BE2C (cell line): Measurements from ENCODE around the gene NDUFS8.

Experiments used
- DNase-seq: peaks from one replicate; pipeline ENCODE4 v3.0.0-alpha.2; 2020
- H3K27me3 ChIP-seq: fragments of 250-450 bp; sonication (Bioruptor Pico); 2 replicates; pipeline ENCODE4 v1.5.1; 2020; ENCODE audit warnings: mild to moderate bottlenecking
- H3K36me3 ChIP-seq: fragments of 250-450 bp; sonication (Bioruptor Pico); 2 replicates; pipeline ENCODE4 v1.5.1; 2020; ENCODE audit warnings: mild to moderate bottlenecking
- H3K4me1 ChIP-seq: fragments of 250-450 bp; sonication (Bioruptor Pico); 2 replicates; pipeline ENCODE4 v1.5.1; 2020
- H3K4me3 ChIP-seq: 2 replicates; pipeline ENCODE4 v1.5.1; 2011; ENCODE audit warnings: low read depth, low read length
- H3K9me3 ChIP-seq: fragments of 250-450 bp; sonication (Bioruptor Pico); 2 replicates; pipeline ENCODE4 v1.5.1; 2020
- TF ChIP-seq, protein P1 (sequence below): IDR thresholded peaks from 2 replicates; pipeline ENCODE4 v1.5.1; 2012; ENCODE audit warnings: mild to moderate bottlenecking, low read depth, low read length

Gene NDUFS8

DNA sequence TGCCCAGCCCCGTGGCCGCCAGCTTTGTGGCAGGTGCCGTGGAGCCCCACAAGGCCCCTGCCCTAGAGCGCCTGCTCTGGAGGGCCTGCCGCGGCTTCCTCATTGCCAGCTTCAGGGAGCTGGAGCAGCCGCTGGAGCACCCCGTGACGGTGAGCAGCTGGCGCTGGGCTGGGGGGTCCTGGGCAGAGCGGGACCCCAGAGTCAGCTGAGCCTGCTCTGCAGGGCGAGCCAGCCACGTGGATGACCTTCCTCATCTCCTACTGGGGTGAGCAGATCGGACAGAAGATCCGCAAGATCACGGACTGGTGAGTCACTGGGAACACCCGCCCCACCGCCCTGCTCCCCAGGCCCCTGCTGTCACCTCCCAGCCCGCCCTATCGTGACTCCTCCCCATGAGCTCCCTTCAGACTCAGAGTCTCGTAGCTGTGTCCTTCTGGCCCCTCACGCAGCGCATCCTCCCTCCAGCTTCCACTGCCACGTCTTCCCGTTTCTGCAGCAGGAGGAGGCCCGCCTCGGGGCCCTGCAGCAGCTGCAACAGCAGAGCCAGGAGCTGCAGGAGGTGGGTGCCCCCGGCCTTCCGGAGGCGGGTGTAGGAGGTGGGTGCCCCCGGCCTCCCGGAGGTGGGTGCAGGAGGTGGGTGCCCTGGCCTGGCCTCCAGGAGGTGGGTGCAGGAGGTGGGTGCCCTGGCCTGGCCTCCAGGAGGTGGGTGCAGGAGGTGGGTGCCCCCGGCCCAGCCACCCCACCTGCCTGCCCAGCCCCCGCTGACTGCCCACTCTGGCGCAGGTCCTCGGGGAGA is 13.1 kb downstream of the NDUFS8 start:
- peak; percentile 86 for DNase-seq
- TF ChIP-seq, protein P1, sequence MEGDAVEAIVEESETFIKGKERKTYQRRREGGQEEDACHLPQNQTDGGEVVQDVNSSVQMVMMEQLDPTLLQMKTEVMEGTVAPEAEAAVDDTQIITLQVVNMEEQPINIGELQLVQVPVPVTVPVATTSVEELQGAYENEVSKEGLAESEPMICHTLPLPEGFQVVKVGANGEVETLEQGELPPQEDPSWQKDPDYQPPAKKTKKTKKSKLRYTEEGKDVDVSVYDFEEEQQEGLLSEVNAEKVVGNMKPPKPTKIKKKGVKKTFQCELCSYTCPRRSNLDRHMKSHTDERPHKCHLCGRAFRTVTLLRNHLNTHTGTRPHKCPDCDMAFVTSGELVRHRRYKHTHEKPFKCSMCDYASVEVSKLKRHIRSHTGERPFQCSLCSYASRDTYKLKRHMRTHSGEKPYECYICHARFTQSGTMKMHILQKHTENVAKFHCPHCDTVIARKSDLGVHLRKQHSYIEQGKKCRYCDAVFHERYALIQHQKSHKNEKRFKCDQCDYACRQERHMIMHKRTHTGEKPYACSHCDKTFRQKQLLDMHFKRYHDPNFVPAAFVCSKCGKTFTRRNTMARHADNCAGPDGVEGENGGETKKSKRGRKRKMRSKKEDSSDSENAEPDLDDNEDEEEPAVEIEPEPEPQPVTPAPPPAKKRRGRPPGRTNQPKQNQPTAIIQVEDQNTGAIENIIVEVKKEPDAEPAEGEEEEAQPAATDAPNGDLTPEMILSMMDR: no peak
- H3K4me3 ChIP-seq: peak overlapping the region; percentile 46
- peaks cover 36% of the 10 kb centered on the region for H3K4me1 ChIP-seq
- no peaks in the 10 kb centered on the region for H3K36me3 ChIP-seq
- H3K9me3 ChIP-seq: no peaks in the 10 kb centered on the region
- no peaks in the 10 kb centered on the region for H3K27me3 ChIP-seq

DNA sequence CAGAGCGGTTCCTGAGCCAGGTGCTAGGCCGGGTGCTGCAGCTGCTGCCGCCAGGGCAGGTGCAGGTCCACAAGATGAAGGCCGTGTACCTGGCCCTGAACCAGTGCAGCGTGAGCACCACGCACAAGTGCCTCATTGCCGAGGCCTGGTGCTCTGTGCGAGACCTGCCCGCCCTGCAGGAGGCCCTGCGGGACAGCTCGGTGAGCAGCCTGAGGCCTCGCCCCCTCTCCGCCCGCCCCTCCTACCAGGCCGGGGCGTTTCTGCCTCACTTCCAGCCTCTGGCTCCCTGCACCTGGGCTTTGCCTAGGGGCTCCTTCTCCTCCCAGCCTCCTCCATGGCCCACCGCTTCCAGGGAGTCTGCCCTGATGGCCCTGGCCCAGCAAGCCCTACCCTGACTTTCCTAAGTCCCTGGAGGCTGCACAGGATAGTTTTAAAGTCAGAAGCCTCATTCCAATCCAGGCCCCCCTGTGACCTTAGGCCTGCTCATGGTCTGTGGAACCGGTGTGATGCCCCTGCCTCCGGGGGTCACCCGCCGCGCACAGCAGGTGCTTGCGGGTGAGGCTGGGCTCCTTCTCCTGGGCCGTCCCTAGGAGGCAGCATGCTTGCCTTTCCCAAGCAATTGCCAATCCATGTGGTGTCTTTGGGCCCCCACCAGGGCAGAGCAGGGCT is 13.8 kb downstream of the NDUFS8 start:
- Histone ChIP-seq H3K27me3 (no peaks in the 10 kb centered on the region), H3K36me3 (no peaks in the 10 kb centered on the region), H3K9me3 (no peaks in the 10 kb centered on the region), H3K4me1 (peaks cover 33% of the 10 kb centered on the region), H3K4me3 (peak overlapping the region; percentile 46; the same call in 1 of the 2 replicates)
- peak; percentile 46 for DNase-seq
- TF ChIP-seq, protein P1: peak; percentile 25; the same call in 1 of the 2 replicates

DNA sequence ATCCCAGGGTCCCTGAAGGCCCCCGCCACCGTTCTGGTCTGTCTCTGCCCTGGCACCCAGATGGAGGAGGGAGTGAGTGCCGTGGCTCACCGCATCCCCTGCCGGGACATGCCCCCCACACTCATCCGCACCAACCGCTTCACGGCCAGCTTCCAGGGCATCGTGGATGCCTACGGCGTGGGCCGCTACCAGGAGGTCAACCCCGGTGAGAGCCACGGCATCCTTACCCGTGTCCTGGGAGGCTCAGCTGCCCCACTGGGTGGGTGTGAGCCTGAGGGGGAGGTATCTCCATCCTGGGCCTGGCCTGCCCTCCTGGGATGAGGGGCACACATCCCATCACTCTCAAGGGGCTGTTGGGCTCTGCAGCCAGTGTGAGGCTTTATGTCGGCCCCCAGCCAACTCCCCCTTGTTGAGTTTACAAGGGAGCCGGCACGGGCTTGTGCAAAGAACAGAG is 14.4 kb downstream of the NDUFS8 start:
- H3K4me1 ChIP-seq: peaks cover 30% of the 10 kb centered on the region
- H3K9me3 ChIP-seq: no peaks in the 10 kb centered on the region
- no peak overlapping the region for H3K4me3 ChIP-seq
- DNase-seq: peak; percentile 11
- no peaks in the 10 kb centered on the region for H3K36me3 ChIP-seq
- H3K27me3 ChIP-seq: no peaks in the 10 kb centered on the region
- TF ChIP-seq, protein P1: no peak

DNA sequence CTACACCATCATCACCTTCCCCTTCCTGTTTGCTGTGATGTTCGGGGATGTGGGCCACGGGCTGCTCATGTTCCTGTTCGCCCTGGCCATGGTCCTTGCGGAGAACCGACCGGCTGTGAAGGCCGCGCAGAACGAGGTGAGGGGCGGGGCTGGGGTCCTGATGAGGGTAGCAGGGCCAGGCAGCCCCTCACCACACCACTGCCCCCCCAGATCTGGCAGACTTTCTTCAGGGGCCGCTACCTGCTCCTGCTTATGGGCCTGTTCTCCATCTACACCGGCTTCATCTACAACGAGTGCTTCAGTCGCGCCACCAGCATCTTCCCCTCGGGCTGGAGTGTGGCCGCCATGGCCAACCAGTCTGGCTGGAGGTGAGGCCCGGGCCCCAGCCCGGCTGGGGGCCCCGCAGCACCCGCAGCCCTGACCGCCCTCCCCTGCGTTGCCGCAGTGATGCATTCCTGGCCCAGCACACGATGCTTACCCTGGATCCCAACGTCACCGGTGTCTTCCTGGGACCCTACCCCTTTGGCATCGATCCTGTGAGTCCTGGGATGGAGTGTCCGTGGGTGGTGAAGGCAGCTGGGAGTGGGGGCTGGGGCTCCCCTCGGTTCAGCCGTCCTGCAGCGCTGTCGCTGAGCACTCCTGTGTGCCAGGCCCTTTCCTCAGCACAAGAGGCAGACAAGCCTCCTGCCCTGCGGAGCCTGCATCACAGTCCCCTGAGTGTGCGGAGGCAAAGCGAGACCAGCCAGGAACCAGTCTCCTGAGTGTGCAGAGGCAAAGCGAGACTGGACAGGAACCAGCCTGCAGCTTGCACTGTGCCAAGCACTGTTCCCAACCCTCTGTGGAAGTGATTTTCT is 17.2 kb downstream of the NDUFS8 start:
- TF ChIP-seq, protein P1: no peak
- Histone ChIP-seq H3K36me3 (peaks cover 2% of the 10 kb centered on the region; the same call in 1 of the 2 replicates), H3K4me1 (peaks cover 16% of the 10 kb centered on the region), H3K27me3 (no peaks in the 10 kb centered on the region), H3K4me3 (no peak overlapping the region), H3K9me3 (no peaks in the 10 kb centered on the region)
- DNase-seq: peak; percentile 10

DNA sequence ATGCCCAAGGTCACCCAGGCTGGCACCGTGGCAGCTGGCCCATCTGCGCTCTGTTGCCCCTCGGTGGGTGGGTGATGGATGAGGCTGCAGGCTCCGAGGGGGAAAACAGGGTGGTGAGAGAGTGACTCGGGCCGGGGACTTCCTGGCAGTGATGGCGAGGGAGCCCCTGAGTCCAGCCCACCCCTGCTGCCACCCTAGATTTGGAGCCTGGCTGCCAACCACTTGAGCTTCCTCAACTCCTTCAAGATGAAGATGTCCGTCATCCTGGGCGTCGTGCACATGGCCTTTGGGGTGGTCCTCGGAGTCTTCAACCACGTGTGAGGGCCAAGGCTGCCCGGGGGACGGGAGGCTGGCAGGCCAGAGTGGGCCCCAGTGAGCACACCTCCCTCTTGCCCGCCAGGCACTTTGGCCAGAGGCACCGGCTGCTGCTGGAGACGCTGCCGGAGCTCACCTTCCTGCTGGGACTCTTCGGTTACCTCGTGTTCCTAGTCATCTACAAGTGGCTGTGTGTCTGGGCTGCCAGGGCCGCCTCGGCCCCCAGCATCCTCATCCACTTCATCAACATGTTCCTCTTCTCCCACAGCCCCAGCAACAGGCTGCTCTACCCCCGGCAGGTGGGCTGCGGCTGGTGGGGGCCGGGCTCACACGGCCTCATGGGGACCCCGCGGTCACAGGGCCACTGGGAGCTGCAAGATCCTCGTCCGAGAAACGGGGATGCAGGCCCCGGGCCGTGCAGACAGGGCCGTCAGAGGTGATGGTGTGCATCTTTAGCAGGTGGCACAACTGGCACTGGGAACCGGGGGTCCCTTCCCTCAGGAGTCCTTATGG is 18.4 kb downstream of the NDUFS8 start:
- Histone ChIP-seq H3K4me1 (peaks cover 7% of the 10 kb centered on the region), H3K4me3 (no peak overlapping the region), H3K9me3 (no peaks in the 10 kb centered on the region), H3K36me3 (peaks cover 2% of the 10 kb centered on the region; the same call in 1 of the 2 replicates), H3K27me3 (no peaks in the 10 kb centered on the region)
- TF ChIP-seq, protein P1: no peak
- DNase-seq: peak; percentile 9
